ENCODE data around the gene TNFAIP8L3. TPM values are rescaled to one million over a fixed set of nuclear protein-coding genes. Genes with fewer than 3 reads are reported as not detected.
A peak's percentile ranks its signal among the peaks of the same experiment; 100 is the strongest.

The TNFAIP8L3 gene
- total RNA-seq, 2 donors from 2014 or later = 33.3 to 42.0 TPM

- Histone ChIP-seq H3K36me3 (no peaks in the 10 kb centered on the region), H3K9me3 (no peaks in the 10 kb centered on the region), H3K4me3 (no peak overlapping the region), H3K4me1 (ENCODE audit: control insufficient read depth in 1 of 2, low read depth in 2 of 2) (peaks cover 14 to 17% of the 10 kb centered on the region in 2 donors), H3K27me3 (replicated peaks; ENCODE audit: insufficient read depth) (no peaks in the 10 kb centered on the region), H3K27ac (no peak overlapping the region)
- no peak for TF ChIP-seq CTCF (IDR thresholded peaks at IDR 0.05)
- ATAC-seq (ENCODE audit: insufficient number of reproducible peaks, low FRiP score, low read depth) = no peak
- DNase-seq (ENCODE audit: low spot score) = no peak
Observed at GRCh38 chr15:51137024-51137423, 42.3 kb upstream of the TNFAIP8L3 start.

- Histone ChIP-seq H3K27me3 (replicated peaks; ENCODE audit: insufficient read depth) (no peaks in the 10 kb centered on the region), H3K9me3 (no peaks in the 10 kb centered on the region), H3K4me3 (no peak overlapping the region), H3K36me3 (no peaks in the 10 kb centered on the region), H3K4me1 (ENCODE audit: control insufficient read depth in 1 of 2, low read depth in 2 of 2) (peaks cover 17 to 19% of the 10 kb centered on the region in 2 donors), H3K27ac (no peak overlapping the region)
- TF ChIP-seq CTCF (IDR thresholded peaks at IDR 0.05) = no peak
- ATAC-seq (ENCODE audit: insufficient number of reproducible peaks, low FRiP score, low read depth) (no peak), DNase-seq (ENCODE audit: low spot score) (no peak)
Observed at GRCh38 chr15:51135276-51135675, 40.6 kb upstream of the TNFAIP8L3 start.

- no peak for ATAC-seq (ENCODE audit: insufficient number of reproducible peaks, low FRiP score, low read depth)
- peaks cover 17 to 19% of the 10 kb centered on the region in 2 donors for H3K4me1 ChIP-seq (ENCODE audit: control insufficient read depth in 1 of 2, low read depth in 2 of 2)
- no peak overlapping the region for H3K4me3 ChIP-seq
- H3K27me3 ChIP-seq (replicated peaks; ENCODE audit: insufficient read depth) = no peaks in the 10 kb centered on the region
- no peak for DNase-seq (ENCODE audit: low spot score)
- no peak overlapping the region for H3K27ac ChIP-seq
- H3K9me3 ChIP-seq = no peaks in the 10 kb centered on the region
- no peaks in the 10 kb centered on the region for H3K36me3 ChIP-seq
- no peak for TF ChIP-seq CTCF (IDR thresholded peaks at IDR 0.05)
Observed at GRCh38 chr15:51134416-51135199, 39.9 kb upstream of the TNFAIP8L3 start.

- ATAC-seq (ENCODE audit: insufficient number of reproducible peaks, low FRiP score, low read depth) (no peak), DNase-seq (ENCODE audit: low spot score) (no peak)
- Histone ChIP-seq H3K4me3 (peak overlapping the region; percentile 30), H3K27me3 (replicated peaks; ENCODE audit: insufficient read depth) (no peaks in the 10 kb centered on the region), H3K27ac (peak overlapping the region; percentile 58 to 77), H3K36me3 (no peaks in the 10 kb centered on the region), H3K9me3 (no peaks in the 10 kb centered on the region), H3K4me1 (ENCODE audit: control insufficient read depth in 1 of 2, low read depth in 2 of 2) (peaks cover 17 to 19% of the 10 kb centered on the region in 2 donors)
- no peak for TF ChIP-seq CTCF (IDR thresholded peaks at IDR 0.05)
Observed at GRCh38 chr15:51133140-51133765, 38.5 kb upstream of the TNFAIP8L3 start.

GRCh38 chr15:51132384-51133139 is 37.9 kb upstream of the TNFAIP8L3 start:
- H3K27ac ChIP-seq = peak overlapping the region; percentile 37 to 77

More at GRCh38 chr15:51132384-51133139, 37.9 kb upstream of the TNFAIP8L3 start:
- Histone ChIP-seq H3K4me1 (ENCODE audit: control insufficient read depth in 1 of 2, low read depth in 2 of 2) (peaks cover 17 to 19% of the 10 kb centered on the region in 2 donors), H3K27me3 (replicated peaks; ENCODE audit: insufficient read depth) (no peaks in the 10 kb centered on the region), H3K9me3 (no peaks in the 10 kb centered on the region), H3K36me3 (no peaks in the 10 kb centered on the region), H3K4me3 (peak overlapping the region; percentile 30)
- DNase-seq (ENCODE audit: low spot score) = no peak
- peak; percentile 85 for ATAC-seq (ENCODE audit: insufficient number of reproducible peaks, low FRiP score, low read depth)
- TF ChIP-seq CTCF (IDR thresholded peaks at IDR 0.05) = peak; percentile 91
